OCI-LY3 (cell line): Measurements from ENCODE around the gene NR2F1-AS1.

Experiments
- CTCF ChIP-seq: fragments of 200-600, 300-600 bp; sonication (generic); IDR thresholded peaks from 2 replicates; pipeline ENCODE4 v1.5.1; 2014; ENCODE audit warnings: antibody characterized with exemption, low read length, low read depth
- EZH2phosphoT487 ChIP-seq: fragments of 200-600 bp; shearing (Covaris generic); IDR thresholded peaks from 2 replicates; pipeline ENCODE4 v1.6.1; 2018; ENCODE audit warnings: antibody characterized with exemption, mixed run types, low read depth

DNA sequence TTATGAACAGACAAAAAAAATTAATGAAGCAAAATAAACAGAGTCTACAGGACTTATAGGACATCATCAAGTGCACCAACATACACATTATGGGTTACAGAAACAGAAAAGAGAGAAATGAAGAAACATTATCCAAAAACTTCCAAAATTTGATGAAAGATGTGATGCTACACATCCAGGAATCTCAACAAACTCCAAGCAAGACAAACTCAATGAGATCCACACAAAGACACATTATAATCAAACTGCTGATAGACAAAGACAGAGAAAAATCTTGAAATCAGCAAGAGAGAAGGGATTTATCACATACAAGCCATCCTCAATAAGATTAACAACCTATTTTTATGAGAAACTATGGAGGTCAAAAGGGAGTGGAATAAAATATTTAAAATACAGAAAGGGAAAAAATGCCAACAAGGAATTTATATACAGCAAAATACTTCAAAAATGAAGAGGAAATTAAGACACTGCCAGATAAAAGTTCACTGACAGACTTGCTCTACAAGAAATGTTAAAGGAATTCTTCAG lies 101.0 kb downstream of the NR2F1-AS1 start:
- TF ChIP-seq CTCF (no peak), EZH2phosphoT487 (no peak)
